Esophagus muscularis mucosa (tissue), 4 donors: Measurements from ENCODE around the gene FDX2. TPM values are rescaled to one million over a fixed set of nuclear protein-coding genes. Genes with fewer than 3 reads are reported as not detected.

Experiments used
- DNase-seq: peaks from one replicate; pipeline ENCODE4 v3.0.0-alpha.2; 2017; ENCODE audit errors: extremely low spot score
- H3K27ac ChIP-seq, 4 donors: fragments of 200-600 bp; sonication (generic); replicated peaks in 1 of 4; 1 replicate in 3 of 4; 2 replicates in 1 of 4; pipeline ENCODE4 v1.5.1; 2016 to 2019; ENCODE audit warnings: mild to moderate bottlenecking in 1 of 4
- H3K27me3 ChIP-seq, 4 donors: fragments of 200-600 bp; sonication (generic); one replicate each; pipeline versions ENCODE4 v1.5.1 to v1.6.0; 2016 to 2019
- H3K36me3 ChIP-seq, 4 donors: fragments of 200-600 bp; sonication (generic); one replicate each; pipeline ENCODE4 v1.5.1; 2016 to 2019
- H3K4me1 ChIP-seq, 4 donors: fragments of 200-600 bp; sonication (generic); one replicate each; pipeline ENCODE4 v1.5.1; 2016 to 2019
- H3K4me3 ChIP-seq, 4 donors: fragments of 200-600 bp; sonication (generic); 1 replicate in 2 of 4; 2 replicates in 2 of 4; pipeline ENCODE4 v1.5.1; 2016 to 2019; ENCODE audit warnings: mild to moderate bottlenecking in 4 of 4, moderate library complexity in 1 of 4
- H3K9me3 ChIP-seq, 4 donors: fragments of 200-600 bp; sonication (generic); 1 replicate in 3 of 4; 2 replicates in 1 of 4; pipeline ENCODE4 v1.5.1; 2016 to 2019
- CTCF ChIP-seq, 3 experiments: fragments of 200-600 bp in 2 of 3; fragments of 450-650 bp in 1 of 3; sonication (generic) in 2 of 3; IDR thresholded peaks; one replicate each; pipeline ENCODE4 v1.5.1; 2017 to 2019; ENCODE audit warnings: antibody characterized with exemption in 3 of 3, mild to moderate bottlenecking in 2 of 3, moderate library complexity in 1 of 3
- EP300 ChIP-seq: sonication (generic); formaldehyde crosslinking; IDR thresholded peaks from one replicate; pipeline ENCODE4 v1.6.1; 2017; ENCODE audit warnings: antibody characterized with exemption
- POLR2A ChIP-seq: fragments of 450-650 bp; IDR thresholded peaks from one replicate; pipeline ENCODE4 v1.6.1; 2017; ENCODE audit warnings: antibody characterized with exemption, moderate library complexity, mild to moderate bottlenecking, low read depth
- POLR2AphosphoS5 ChIP-seq, 2 donors: sonication (generic); formaldehyde crosslinking; IDR thresholded peaks; one replicate each; pipeline ENCODE4 v1.6.1; 2017; ENCODE audit warnings: antibody characterized with exemption in 2 of 2
- WGBS: methylation state at CpG from one replicate; pipeline ENCODE4 v1.1.5; 2018; 5-methylcytosine and 5-hydroxymethylcytosine counted together
- intact Hi-C: fragments of 100-400 bp; cut with DNase I; formaldehyde crosslinking; loops from one replicate; pipeline ENCODE4 v1.15.1; 2023
- total RNA-seq, 4 donors: library from RNA; depleted of rRNA; stranded (reverse); fragments of >200 nt; gene quantifications; one replicate each; pipeline versions ENCODE4 v1.1.0 to v1.2.1, GENCODE V29; 2016

Gene FDX2
- total RNA-seq, 4 donors from 2014 or later: 16.6 to 29.6 (median 26.5) TPM

- peak within 1 kb of the TSS; percentile 46 to 59 (median 50) for H3K4me3 ChIP-seq
- WGBS: 5% methylated on average over 43 of the region's 51 CpGs
- no peaks in the 10 kb centered on the region for H3K9me3 ChIP-seq
- peaks cover 0 to 11% (median 6%) of the 10 kb centered on the region in 4 donors for H3K36me3 ChIP-seq
- peak; percentile 98 for DNase-seq
- H3K27ac ChIP-seq: peak within 1 kb of the TSS; percentile 68 to 88 (median 79)
- peak; percentile 59 for TF ChIP-seq POLR2A
- TF ChIP-seq POLR2AphosphoS5 (IDR thresholded peaks at IDR 0.05): peak; percentile 76 to 81
- TF ChIP-seq CTCF (IDR thresholded peaks at IDR 0.05): no peak
- TF ChIP-seq EP300: peak; percentile 61
- peaks cover 32 to 57% (median 37%) of the 10 kb centered on the region in 4 donors for H3K4me1 ChIP-seq
- peaks cover 0 to 39% (median 15%) of the 10 kb centered on the region in 4 donors for H3K27me3 ChIP-seq
- intact Hi-C loops: no loop called here
Measured at GRCh38 chr19:10270616-10271394, 45.0 kb downstream of the FDX2 start, which contains the start of gene ICAM1. TSS of gene ICAM1 (plus strand) at chr19:10271120. CDS start at chr19:10271160, 40 bp downstream.

GRCh38 chr19:10270180-10270615, 45.6 kb downstream of the FDX2 start:
- peak overlapping the region; percentile 68 to 88 (median 79) for H3K27ac ChIP-seq
- 3% methylated on average over 27 of the region's 37 CpGs for WGBS
- TF ChIP-seq CTCF (IDR thresholded peaks at IDR 0.05) (no peak), EP300 (no peak), POLR2A (no peak), POLR2AphosphoS5 (IDR thresholded peaks at IDR 0.05) (no peak)
- H3K36me3 ChIP-seq: peaks cover 0 to 8% (median 6%) of the 10 kb centered on the region in 4 donors
- no peaks in the 10 kb centered on the region for H3K9me3 ChIP-seq
- H3K4me1 ChIP-seq: peaks cover 32 to 57% (median 37%) of the 10 kb centered on the region in 4 donors
- intact Hi-C loops: no loop called here
- DNase-seq: no peak
- peaks cover 0 to 39% (median 15%) of the 10 kb centered on the region in 4 donors for H3K27me3 ChIP-seq
- peak overlapping the region; percentile 46 to 59 (median 50) for H3K4me3 ChIP-seq

DNA sequence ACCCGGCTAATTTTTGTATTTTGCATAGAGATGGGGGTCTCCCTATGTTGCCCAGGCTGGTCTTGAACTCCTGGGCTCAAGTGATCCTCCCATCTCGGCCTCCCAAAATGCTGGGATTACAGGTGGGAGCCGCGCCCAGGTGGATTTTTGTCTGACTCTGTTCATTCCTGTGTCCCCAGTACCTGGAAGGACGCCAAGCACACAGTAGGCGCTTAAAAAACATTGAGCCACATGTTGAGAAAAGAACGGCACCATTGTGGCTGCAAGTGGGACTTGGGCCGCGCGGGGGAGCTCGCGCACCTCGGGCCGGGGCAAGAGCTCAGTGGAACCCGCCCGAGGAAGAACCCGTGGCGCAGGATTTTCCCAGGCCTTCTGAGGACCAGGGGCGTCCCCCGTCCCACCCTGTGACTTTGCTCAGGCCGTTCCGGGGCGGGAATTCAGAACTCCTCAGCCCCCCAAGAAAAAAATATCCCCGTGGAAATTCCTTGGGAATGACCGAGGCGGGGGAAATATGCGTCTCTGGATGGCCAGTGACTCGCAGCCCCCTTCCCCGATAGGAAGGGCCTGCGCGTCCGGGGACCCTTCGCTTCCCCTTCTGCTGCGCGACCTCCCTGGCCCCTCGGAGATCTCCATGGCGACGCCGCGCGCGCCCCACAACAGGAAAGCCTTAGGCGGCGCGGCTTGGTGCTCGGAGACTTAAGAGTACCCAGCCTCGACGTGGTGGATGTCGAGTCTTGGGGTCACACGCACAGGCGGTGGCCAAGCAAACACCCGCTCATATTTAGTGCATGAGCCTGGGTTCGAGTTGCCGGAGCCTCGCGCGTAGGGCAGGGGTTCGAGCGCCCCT, 46.3 kb downstream of the FDX2 start:
- 4% methylated on average over 37 of the region's 59 CpGs for WGBS
- DNase-seq: peak; percentile 94
- intact Hi-C loops: loop anchor here (1.0 kb wide), 1 partner anchor 121 kb away; no protein-coding TSS in a partner anchor
- H3K27me3 ChIP-seq: peaks cover 0 to 39% (median 15%) of the 10 kb centered on the region in 4 donors
- H3K4me3 ChIP-seq: peak overlapping the region; percentile 46 to 59 (median 50)
- TF ChIP-seq EP300 (no peak), POLR2AphosphoS5 (IDR thresholded peaks at IDR 0.05) (peak in 1 of 2 donors; percentile 61), POLR2A (no peak), CTCF (IDR thresholded peaks at IDR 0.05) (peak; percentile 93 to 98 (median 93))
- peak overlapping the region; percentile 68 to 88 (median 79) for H3K27ac ChIP-seq
- no peaks in the 10 kb centered on the region for H3K9me3 ChIP-seq
- H3K36me3 ChIP-seq: peaks cover 0 to 2% (median under 1%) of the 10 kb centered on the region in 4 donors
- peaks cover 32 to 57% (median 37%) of the 10 kb centered on the region in 4 donors for H3K4me1 ChIP-seq

DNA sequence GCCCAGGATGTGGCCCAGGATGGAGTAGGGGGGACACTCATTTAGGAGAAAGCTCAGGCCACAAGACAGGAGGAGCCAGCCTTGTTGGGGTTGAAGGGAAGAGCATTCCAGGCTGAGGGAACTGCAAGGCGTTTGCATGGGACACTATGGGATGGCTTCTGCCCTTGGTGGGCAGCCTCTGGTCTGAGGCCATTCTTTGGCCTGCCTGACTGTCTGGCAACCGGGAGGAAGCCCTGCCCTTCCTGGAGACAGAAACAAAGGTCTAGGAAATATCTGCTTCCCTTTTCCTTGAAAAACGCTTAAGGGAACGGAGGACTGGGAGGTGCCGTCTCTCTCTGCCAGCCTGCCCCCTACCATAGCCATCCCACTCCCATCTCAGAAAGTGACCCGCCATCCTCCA, 47.7 kb downstream of the FDX2 start:
- peak overlapping the region in 3 of 4 donors; percentile 65 to 88 (median 75) for H3K27ac ChIP-seq
- H3K4me1 ChIP-seq: peaks cover 32 to 52% (median 37%) of the 10 kb centered on the region in 4 donors
- intact Hi-C loops: no loop called here
- H3K27me3 ChIP-seq: peaks cover 0 to 39% (median 15%) of the 10 kb centered on the region in 4 donors
- H3K36me3 ChIP-seq: no peaks in the 10 kb centered on the region
- WGBS: 64% methylated on average over 6 of the region's 6 CpGs
- no peaks in the 10 kb centered on the region for H3K9me3 ChIP-seq
- no peak for TF ChIP-seq POLR2A
- TF ChIP-seq POLR2AphosphoS5 (IDR thresholded peaks at IDR 0.05): peak; percentile 24 to 35
- TF ChIP-seq EP300: no peak
- no peak for DNase-seq
- no peak overlapping the region for H3K4me3 ChIP-seq
